Stimulated activated CD4-positive, alpha-beta T cell treated with anti-CD3 and anti-CD28 coated beads, Interleukin-15, amount 100 ng/mL, for 24 hours (primary cell): ENCODE measurements around the gene DENND6A.
"Not testable (repeated sequence)": the region's sequence is repeated elsewhere in the genome, so short reads cannot be mapped to it uniquely, and the experiment has no call there.

Experiments
- DNase-seq: peaks from one replicate; pipeline ENCODE4 v3.0.0-alpha.2; 2020

DENND6A gene

GRCh38 chr3:57692396-57693147 is at the start of gene DENND6A:
Gene DENND6A (minus strand): TSS chr3:57693077. CDS start chr3:57693018, 59 bp downstream.
- DNase-seq = peak; percentile 98

DNA sequence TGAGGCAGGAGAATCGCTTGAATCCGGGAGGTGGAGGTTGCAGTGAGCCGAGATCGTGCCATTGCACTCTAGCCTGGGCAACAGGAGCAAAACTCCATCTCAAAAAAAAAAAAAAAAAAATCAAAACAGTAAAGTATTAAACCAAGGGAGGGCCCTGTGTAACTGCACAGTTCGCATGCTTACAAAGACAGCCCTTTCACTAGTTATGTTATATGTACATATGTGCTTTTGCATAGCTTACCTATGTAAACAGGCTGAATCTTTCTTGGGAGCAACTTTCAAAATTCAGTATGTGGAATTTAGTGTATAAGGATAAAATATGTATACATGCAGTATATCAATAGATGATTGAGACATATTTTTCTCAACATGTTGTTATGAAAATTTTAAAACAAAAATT is 47.1 kb upstream of the DENND6A start:
- DNase-seq = no peak

DNA sequence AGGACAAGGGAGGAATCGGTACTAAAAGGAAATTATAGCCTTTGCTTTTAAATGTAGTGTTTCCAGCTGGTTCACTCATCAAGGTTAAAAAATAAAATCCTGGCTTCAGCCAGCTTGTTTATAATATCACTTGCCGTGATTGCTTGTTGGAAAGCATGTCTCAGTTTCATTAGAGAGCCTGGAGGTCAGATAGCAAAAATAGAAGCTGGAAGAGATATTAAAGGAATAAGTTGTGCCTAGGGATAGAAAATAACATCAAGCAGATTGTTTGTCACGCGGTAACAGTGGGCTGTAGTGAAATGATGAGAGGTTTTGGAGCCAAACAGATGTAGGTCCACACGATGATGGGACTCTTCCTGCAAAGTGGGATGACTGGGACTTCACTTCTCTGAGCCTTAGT is 45.5 kb upstream of the DENND6A start:
- no peak for DNase-seq

GRCh38 chr3:57737840-57738239 is 45.0 kb upstream of the DENND6A start:
- no peak for DNase-seq

- DNase-seq = no peak
Observed at GRCh38 chr3:57735405-57735804, 42.5 kb upstream of the DENND6A start.

DNA sequence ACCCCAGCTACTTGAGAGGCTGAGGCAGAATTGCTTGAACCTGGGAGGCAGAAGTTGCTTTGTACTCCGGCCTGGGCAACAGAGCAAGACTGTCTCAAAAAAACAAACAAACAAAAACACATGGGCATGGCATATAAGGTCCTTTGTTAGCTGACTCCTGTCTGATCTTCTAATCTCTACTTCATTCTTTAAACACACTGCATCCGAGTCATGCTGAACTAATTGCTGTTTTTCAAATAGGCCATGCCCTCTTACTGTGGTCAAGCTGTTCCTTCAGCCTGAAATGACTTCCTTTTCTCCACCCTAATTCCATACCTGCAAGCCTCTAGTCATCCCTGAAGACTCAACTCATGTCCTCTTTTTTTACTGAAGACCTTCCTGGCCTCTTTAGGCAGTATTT is 40.9 kb upstream of the DENND6A start:
- DNase-seq = no peak

GRCh38 chr3:57731311-57731710 is 38.4 kb upstream of the DENND6A start:
- no peak for DNase-seq

- no peak for DNase-seq
Observed at GRCh38 chr3:57730682-57731081, 37.8 kb upstream of the DENND6A start.

DNA sequence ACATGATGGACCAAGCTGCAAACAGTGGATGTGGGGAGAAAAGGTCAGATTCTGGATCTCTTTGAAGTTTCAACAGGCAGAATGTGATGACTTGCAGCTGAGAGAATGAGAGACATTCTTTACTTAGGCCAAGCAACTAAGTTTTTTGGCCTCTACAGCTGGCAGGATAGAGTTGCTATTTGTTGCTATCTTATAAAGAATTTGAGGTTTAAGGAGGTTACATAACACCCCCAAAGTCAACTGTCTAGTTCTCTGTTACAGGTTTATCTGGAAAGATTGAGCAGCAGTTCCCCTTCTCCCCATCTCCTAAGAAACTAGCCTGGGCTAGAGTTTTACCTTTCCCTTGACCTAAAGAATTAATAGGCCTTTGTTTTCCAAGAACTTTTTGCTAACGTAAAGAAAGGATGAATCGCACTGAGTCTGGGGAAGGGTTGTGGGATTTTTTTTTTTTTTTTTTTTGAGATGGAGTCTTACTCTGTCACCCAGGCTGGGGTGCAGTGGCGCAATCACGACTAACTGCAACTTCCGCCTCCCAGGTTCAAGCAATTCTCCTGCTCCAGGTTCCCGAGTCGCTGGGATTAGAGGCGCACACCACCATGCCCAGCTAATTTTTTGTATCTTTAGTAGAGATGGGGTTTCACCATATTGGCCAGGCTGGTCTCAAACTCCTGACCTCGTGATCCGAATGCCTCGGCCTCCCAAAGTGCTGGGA is 36.6 kb upstream of the DENND6A start:
- no peak for DNase-seq

DNA sequence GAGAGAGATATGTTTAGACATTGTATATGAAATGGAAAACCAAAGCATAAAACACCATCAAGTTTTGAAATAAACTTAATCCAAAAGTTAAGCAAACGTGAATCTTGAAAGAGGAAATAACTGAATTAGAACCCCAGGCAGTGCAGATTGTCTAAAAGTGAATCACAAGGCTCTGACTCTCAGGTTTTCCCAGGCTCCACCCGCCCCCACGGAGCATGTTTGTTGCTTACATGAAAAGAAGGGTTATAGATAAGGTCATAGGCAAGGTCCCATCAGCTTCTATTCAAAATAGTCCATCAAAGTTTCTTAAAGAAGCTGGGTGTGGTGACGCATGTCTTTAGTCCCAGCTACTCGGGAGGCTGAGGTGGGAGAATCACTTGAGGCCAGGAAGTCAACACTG is 34.2 kb upstream of the DENND6A start:
- DNase-seq = no peak

DNA sequence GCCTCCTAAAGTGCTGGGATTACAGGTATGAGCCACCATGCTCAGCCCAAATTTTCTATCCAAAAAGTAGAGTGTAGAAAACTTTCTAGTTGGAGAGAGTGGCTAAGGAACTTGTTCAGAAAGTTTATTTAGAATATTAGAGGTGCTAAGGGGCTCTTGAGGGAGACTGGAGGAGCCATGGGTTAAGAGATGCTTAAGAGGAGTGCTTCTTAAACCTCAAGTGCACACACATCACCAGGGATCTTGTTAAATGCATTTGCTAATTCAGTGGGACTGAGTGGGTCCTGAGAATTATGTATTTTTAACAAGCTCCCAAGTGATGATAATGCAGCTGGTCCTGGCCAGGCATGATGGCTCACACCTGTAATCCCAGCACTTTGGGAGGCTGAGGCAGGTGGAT is 33.5 kb upstream of the DENND6A start:
- DNase-seq = no peak

DNA sequence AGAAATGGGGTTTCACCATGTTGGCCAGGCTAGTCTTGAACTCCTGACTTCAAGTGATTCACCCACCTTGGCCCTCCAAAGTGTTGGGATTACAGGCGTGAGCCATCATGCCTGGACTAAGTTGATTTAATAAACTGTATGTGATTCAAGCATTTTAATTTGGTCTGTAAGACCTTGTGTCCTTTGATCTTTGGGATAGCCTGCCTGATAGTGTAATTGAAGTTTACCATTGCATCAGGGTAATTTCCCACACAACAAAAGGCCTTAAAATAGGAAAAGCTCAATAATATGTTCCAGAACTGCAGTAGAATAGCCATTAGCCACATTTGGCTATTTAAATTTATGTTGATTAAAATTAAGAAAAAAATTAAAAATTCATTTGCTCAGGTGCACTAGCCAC is 25.2 kb upstream of the DENND6A start:
- no peak for DNase-seq

DNA sequence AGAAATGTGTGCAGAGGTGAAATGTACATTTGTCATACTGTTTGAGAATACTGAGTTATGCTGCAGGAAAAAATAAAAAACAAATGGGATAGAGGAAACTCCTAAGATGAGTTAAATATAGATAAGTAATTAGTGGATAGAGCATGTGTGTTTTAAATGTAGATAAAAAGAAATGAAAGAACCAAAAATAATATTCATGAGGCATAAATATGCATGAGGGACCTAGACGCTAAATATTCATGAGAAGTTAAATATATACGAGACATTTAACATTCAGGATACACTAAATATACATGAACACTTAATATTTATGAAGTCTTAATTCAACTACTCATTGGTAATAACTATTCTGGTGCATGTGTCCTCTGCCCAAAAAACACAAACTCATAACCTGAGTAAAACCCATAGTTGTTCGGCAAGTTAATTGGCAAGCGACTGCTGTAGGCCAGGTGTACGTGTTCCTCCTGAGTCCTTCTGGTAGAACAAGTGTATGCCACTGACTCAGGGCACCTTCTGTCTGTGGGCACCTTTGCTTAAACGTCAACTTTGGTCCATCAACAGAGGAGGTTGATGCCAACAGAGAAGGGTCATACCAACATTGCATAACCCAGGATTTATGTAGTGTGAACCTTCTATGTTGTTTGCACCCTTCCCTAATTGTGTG is 24.5 kb upstream of the DENND6A start:
- DNase-seq = no peak

- no peak for DNase-seq
Observed at GRCh38 chr3:57715686-57716085, 22.8 kb upstream of the DENND6A start.

- no peak for DNase-seq
Observed at GRCh38 chr3:57709559-57709958, 16.7 kb upstream of the DENND6A start.

DNA sequence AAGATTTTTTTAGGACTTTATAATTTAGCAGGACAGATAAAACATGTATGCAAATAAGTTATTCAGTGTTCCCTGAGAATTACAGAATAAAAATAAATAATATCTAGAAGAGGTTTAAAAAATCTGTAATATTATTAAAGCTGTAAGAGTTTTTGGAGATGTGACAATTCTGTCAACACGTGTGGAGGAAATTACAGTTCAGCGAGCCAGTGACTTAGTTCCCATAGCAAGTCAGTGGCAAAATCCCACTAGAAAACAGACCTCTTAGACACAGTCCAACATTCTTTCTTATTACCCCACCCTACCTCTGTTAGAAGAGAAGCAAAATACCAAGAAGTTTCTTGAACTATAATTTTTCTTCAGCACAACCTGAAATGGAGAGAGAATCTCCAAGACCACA is 16.2 kb upstream of the DENND6A start:
- no peak for DNase-seq

DNA sequence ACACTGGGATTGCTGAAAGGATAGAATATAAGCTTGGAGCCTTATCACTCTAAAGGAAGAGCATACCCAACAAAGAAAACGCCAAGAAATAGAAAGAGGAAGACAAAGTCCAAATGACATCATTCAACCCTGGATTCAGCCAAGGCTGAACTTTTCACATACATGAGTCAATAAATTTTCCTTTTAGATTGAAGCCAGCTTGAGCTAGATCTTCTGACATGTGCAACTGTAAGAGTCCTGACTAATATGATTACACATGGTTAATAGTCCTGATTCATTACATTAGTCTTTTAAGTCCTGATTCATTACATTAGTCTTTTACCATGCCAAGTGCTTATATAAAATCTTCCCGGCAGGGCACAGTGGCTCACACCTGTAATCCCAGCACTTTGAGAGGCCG is 13.6 kb upstream of the DENND6A start:
- DNase-seq = no peak

DNA sequence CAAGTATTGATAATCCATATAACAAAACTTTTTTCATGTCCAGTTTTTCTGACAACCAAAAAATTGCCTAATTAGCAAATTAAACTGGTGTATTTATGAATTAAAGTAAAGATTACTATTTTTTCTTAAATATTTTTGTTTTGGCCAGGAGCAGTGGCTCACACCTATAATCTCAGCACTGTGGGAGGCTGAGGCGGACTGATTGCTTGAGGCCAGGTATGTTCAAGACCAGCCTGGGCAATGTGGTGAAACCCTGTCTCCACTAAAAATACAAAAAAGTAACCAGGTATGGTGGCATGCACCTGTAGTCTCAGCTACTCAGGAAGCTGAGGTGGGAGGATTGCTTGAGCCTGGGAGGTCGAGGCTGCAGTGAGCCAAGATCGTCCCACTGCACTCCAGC is 12.5 kb upstream of the DENND6A start:
- not testable (repeated sequence) for DNase-seq

GRCh38 chr3:57701781-57702180 is 8.9 kb upstream of the DENND6A start:
- no peak for DNase-seq

- DNase-seq = no peak
Observed at GRCh38 chr3:57700737-57701136, 7.9 kb upstream of the DENND6A start.

GRCh38 chr3:57699591-57699990 is 6.7 kb upstream of the DENND6A start:
- DNase-seq = no peak

GRCh38 chr3:57696801-57697321 is 4.0 kb upstream of the DENND6A start:
- DNase-seq = no peak

DNA sequence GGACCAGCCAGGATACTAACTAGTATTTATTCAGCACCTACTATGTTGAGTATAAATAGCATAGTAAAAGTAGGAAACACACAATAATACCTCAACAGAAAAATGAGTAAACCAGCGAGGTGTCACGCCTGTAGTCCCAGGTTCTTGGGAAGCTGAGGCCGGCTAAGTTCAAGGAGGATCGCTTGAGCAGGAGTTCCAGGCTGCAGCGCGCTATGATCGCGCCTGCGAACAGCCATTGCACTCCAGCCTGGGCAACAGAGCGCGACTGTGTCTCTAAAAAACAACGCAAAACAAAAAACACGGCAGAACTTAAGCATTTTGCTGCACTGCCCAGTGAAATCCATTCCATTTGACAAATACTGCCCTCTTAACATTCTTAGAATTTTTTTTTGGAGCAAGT is 1.3 kb upstream of the DENND6A start:
- no peak for DNase-seq

- DNase-seq = not testable (repeated sequence)
Observed at GRCh38 chr3:57692133-57692395, 813 bp downstream of the DENND6A start.
